Thymus (tissue), 11 donors: ENCODE results near the gene SLC12A6. TPM values are rescaled to one million over a fixed set of nuclear protein-coding genes. Genes with fewer than 3 reads are reported as not detected.

Source experiments
- DNase-seq, 9 donors: peaks; one replicate each; pipeline ENCODE4 v3.0.0-alpha.2; 2013; ENCODE audit warnings: low spot score in 9 of 9, low read depth in 6 of 9, missing footprints in 1 of 9
- H3K27ac ChIP-seq, 2 donors: one replicate each; pipeline ENCODE4 v1.5.1; 2013; ENCODE audit warnings: control low read depth in 1 of 2, low read depth in 1 of 2, low read length in 1 of 2, mild to moderate bottlenecking in 1 of 2, moderate library complexity in 1 of 2
- H3K27me3 ChIP-seq, 2 donors: one replicate each; pipeline ENCODE4 v1.5.1; 2013; ENCODE audit warnings: low read length in 1 of 2; ENCODE audit not compliant: control insufficient read depth in 2 of 2, insufficient read depth in 1 of 2
- H3K36me3 ChIP-seq, 2 donors: one replicate each; pipeline ENCODE4 v1.5.1; 2013; ENCODE audit warnings: low read length in 1 of 2, mild to moderate bottlenecking in 1 of 2, moderate library complexity in 1 of 2; ENCODE audit not compliant: control insufficient read depth in 2 of 2, insufficient read depth in 2 of 2
- H3K4me1 ChIP-seq, 2 donors: one replicate each; pipeline ENCODE4 v1.5.1; 2013; ENCODE audit warnings: low read length in 2 of 2; ENCODE audit not compliant: control insufficient read depth in 2 of 2, insufficient read depth in 2 of 2
- H3K4me3 ChIP-seq, 2 donors: one replicate each; pipeline ENCODE4 v1.5.1; 2013; ENCODE audit warnings: low read length in 2 of 2, control low read depth in 1 of 2, mild to moderate bottlenecking in 1 of 2
- H3K9me3 ChIP-seq, 2 donors: one replicate each; pipeline ENCODE4 v1.5.1; 2013; ENCODE audit warnings: low read length in 1 of 2, mild to moderate bottlenecking in 1 of 2; ENCODE audit not compliant: control insufficient read depth in 2 of 2, insufficient read depth in 1 of 2
- WGBS: extraction: QIAGEN DNeasy Blood & Tissue Kit; methylation state at CpG from one replicate; pipeline ENCODE4 v1.1.7; 2013; 5-methylcytosine and 5-hydroxymethylcytosine counted together
- polyA plus RNA-seq: library from polyadenylated mRNA; stranded (reverse); fragments of 200-250 nt; gene quantifications from one replicate; pipeline ENCODE4 v1.2.3, GENCODE V29; 2013
- total RNA-seq: library from RNA; stranded (reverse); fragments of 120-200 nt; gene quantifications from one replicate; pipeline ENCODE4 v1.2.4, GENCODE V29; 2013
- donor health status: healthy.

SLC12A6 gene
- total and polyA plus RNA-seq, 2 donors = 9.7 to 13.5 TPM

DNA sequence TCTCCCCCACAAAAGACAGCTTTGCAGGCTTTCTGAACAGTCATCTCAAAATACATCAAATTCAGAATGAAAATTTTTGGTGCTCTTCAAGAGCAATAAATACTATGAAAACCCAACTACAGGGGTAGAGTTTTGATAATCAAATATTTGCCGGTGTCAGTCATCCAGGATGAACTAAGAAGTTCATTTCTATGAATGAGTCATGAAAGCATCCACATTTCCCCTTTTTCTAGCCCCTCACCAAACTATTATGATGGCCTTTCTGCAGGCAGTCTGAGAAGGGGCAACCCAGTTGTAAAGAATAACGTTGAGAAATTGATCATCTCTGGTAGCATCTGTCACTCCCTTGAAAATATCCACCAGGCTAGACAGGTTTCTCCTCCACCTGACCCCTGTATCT is 32.5 kb upstream of the SLC12A6 start:
- H3K4me3 ChIP-seq = no peak overlapping the region
- H3K9me3 ChIP-seq = no peaks in the 10 kb centered on the region
- H3K36me3 ChIP-seq = no peaks in the 10 kb centered on the region
- H3K27me3 ChIP-seq = no peaks in the 10 kb centered on the region
- 91% methylated on average over 2 of the region's 2 CpGs for WGBS
- H3K4me1 ChIP-seq = peaks cover 11 to 19% of the 10 kb centered on the region in 2 donors
- DNase-seq = no peak
- no peak overlapping the region for H3K27ac ChIP-seq

DNA sequence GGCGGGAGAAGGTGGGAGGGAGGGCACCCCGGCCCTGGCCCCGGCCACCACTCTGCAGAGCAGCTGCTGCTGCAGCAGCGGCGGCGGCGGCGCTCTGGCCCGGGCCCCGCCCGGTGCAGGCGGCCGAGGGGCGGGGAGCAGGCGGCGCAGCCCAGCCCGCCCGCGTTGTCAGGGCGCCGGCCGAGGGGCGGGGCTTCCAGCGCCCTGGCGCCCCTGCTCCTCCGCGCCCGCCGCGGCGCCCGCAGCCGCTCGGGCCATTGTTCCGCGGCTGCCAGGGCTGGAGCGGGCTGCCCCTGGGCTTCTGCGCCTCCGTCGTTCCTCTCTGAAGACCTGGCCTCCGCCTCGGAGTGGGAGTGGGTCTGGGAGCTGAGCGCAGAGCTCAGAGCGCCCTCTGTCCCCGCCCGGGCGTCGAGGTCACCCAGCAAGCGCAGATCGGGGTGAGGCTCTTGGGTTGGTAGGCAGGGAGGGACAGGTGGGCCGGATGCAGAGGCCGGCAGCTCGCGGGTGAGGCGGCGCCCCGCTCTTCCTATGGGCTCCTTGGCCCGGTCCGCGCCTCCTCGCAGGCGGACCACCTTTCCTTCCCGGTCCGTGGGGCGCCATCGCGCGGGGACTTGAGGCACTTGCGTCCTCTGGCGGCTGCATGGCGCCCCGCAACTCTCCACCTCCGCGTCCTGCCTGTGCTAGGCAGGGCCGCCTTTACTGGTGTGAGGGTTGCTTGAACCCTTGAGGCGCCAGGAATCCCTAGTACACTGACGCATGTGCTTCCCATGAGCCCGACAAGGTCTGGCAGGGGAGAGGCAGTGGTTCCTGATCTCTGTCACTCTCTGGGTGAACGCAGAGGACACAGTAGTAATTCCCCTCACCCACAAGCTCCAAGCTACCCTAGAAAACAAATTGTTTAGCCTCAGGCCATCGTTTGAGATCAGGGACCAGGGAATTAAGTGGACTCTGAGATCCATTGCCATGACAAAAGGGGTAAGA is 29.8 kb upstream of the SLC12A6 start, which contains the start of gene LPCAT4:
Gene LPCAT4, minus strand, starts transcription at position 96 of the 981 bp plus-strand sequence. CDS start 96 bp downstream, outside the sequence.
- WGBS = under 1% methylated on average over 80 of the region's 80 CpGs
- DNase-seq = peak; percentile 66 to 95 (median 86)

DNA sequence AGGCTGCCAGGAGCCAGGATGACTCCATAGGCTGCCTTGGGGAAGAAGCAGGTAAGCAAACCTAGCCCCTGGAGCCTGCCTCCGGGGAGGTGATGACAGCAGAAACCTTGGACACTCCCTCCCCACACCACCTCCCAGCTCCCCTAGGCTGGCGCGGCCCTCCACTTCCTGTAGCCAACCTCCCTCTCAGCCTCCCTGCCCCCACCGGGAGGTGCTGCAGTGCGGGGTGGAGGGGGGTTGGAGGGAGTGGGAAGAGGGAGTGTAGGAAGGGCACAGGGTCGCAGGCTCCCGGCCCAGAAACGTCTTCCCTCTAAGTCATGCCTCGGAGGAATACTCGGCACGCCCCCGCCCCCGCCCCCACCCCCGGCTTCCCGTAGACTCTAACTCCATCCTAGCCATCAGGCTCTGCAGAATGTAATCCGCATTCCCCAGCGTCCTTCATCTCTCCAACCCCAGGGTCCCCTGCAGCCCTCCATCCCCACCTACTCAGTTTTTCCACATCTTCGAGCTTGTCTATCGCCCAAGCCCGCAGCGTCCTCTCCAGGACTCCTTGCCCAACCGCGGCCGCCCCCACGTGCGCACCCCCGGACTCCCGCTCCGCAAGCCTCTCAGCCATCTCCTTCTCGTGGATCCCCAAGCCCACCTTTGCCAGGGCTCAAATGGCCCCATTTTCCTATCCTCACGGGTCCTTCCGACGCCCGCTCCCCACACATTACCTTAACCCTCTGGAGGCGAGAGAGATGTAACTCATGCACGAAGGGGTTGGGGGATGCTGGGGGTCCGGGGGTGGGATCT is 28.9 kb upstream of the SLC12A6 start:
- peak in 5 of 9 donors; percentile 21 to 66 (median 48) for DNase-seq
- under 1% methylated on average over 37 of the region's 37 CpGs for WGBS
- H3K9me3 ChIP-seq = no peaks in the 10 kb centered on the region
- H3K27me3 ChIP-seq = no peaks in the 10 kb centered on the region
- peak overlapping the region in 1 of 2 donors; percentile 64 for H3K27ac ChIP-seq
- peaks cover 7 to 10% of the 10 kb centered on the region in 2 donors for H3K36me3 ChIP-seq
- peak overlapping the region; percentile 88 to 91 for H3K4me3 ChIP-seq
- H3K4me1 ChIP-seq = peaks cover 11 to 19% of the 10 kb centered on the region in 2 donors

More for the DNA sequence above, 29.8 kb upstream of the SLC12A6 start, which contains the start of gene LPCAT4:
- Histone ChIP-seq H3K9me3 (no peaks in the 10 kb centered on the region), H3K36me3 (peaks cover 6 to 7% of the 10 kb centered on the region in 2 donors), H3K27ac (peak within 1 kb of the TSS; percentile 93 to 97), H3K4me3 (peak within 1 kb of the TSS; percentile 88 to 91), H3K4me1 (peaks cover 11 to 19% of the 10 kb centered on the region in 2 donors), H3K27me3 (no peaks in the 10 kb centered on the region)

DNA sequence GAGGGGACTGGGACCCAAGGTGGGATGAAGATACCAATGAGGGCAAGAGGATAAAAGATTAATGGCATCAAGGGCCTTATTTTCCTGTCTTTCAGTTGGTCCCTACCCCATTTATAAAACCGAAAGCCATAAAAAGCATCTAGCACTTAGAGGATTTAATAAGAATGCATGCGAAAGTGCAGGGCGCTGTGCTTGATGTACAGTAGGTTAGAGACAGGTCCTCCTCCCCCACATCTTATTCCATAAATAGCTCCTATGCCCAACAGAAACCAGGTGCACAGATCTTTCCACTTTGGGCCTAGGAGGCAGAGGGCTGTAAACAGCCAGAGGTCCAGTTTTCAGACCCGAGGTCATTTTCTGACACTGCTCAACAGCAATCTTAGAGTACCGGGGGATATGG is 28.3 kb upstream of the SLC12A6 start:
- no peaks in the 10 kb centered on the region for H3K27me3 ChIP-seq
- H3K27ac ChIP-seq = no peak overlapping the region
- peaks cover 12 to 14% of the 10 kb centered on the region in 2 donors for H3K36me3 ChIP-seq
- peak overlapping the region; percentile 88 to 91 for H3K4me3 ChIP-seq
- no peak for DNase-seq
- peaks cover 11 to 19% of the 10 kb centered on the region in 2 donors for H3K4me1 ChIP-seq
- WGBS = 54% methylated on average over 5 of the region's 5 CpGs
- no peaks in the 10 kb centered on the region for H3K9me3 ChIP-seq

DNA sequence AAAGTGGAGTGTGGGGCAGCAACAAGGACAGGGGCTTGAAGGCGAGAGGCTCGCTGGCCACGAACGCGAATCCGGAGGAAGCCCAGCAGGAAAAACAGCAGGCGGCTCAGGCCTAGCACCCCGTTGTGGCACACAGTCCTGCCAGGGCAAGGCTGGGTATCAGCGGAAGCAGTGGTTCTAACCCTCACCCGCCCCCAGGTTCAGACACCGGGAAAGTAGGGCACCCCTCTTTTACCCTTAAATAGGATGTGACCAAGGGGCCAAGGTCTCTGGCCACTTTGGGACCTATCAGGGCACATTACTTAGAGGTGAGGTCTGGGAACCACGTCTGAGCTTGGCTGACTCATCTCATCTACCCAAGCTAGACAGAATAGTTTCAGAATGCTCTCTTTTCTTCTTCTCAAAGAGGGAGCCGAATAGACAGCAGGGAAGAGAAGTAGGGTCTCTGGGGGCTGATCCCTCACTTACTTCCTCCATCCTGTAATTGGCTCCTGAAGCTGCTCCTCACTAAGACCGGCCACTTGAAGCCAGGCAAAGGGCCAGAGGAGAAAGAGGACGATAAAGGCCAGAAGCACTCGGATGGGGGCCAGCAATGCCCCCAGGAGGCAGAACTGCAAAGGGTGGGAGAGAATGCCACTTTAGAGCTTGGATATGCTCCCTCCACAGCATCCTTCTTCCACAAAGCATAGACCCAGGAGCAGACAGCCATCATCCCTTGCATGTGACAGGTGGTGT is 27.7 kb upstream of the SLC12A6 start:
- H3K27me3 ChIP-seq = no peaks in the 10 kb centered on the region
- H3K4me1 ChIP-seq = peaks cover 11 to 19% of the 10 kb centered on the region in 2 donors
- peaks cover 16 to 18% of the 10 kb centered on the region in 2 donors for H3K36me3 ChIP-seq
- H3K9me3 ChIP-seq = no peaks in the 10 kb centered on the region
- no peak overlapping the region for H3K27ac ChIP-seq
- 95% methylated on average over 16 of the region's 16 CpGs for WGBS
- DNase-seq = peak in 1 of 9 donors; percentile 5
- H3K4me3 ChIP-seq = no peak overlapping the region

DNA sequence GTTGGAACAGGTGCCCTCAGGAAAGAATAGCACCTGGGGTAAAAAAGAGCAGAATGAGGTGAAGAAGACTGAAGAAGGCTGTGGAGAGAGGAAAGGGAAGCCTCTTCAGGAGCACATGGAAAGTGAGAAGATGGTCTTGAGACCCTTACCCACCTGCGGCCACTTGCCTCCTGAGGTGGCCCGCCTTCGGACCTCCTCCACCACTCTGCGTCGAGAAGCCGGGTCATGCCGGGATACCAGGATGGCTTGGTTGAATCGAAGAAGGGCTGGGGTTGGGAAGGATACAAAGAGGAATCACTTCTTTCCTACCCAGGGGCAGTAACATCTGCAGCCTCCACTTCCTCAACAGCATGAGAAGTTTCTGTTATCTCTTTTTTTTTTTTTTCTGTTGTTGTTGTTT is 26.5 kb upstream of the SLC12A6 start:
- Histone ChIP-seq H3K27me3 (no peaks in the 10 kb centered on the region), H3K4me1 (peaks cover 11 to 19% of the 10 kb centered on the region in 2 donors), H3K27ac (no peak overlapping the region), H3K9me3 (no peaks in the 10 kb centered on the region), H3K4me3 (no peak overlapping the region), H3K36me3 (peaks cover 26 to 27% of the 10 kb centered on the region in 2 donors)
- DNase-seq = no peak
- WGBS = 96% methylated on average over 8 of the region's 8 CpGs

DNA sequence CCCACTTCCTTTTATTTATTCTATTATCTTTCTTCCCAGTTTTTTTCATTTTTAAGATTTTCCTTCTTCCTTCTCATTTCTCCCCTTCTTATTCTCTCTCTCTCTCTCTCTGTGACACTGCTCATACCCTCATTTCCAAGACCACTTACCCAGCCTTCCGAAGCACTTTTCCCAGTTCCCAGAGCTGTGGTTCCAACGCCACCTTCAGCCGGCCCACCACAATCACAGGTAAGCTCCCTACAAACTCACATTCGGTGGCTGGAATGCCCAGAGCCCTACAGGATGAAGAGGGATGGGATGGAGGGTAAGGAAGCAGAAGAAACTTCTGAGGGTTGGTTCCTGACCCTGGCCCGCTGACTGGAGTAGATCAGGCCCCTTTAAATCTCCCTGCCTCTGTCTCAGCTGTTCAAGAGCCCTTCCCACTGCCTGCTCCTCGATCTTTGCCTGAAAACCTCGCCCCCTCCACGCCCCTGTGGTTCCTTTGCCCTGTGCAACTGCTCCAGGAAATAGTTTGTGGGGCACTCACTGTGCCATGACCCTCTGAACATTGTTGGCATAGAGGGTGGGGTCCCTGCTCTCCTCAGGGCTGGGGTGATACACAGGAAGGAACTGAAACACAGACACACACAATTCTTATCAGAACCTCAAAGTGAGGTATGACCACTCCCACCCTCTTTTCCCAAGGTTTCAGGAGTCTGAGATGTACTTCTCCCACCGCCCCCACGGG is 24.6 kb upstream of the SLC12A6 start:
- Histone ChIP-seq H3K27me3 (no peaks in the 10 kb centered on the region), H3K36me3 (peaks cover 36 to 43% of the 10 kb centered on the region in 2 donors)

DNA sequence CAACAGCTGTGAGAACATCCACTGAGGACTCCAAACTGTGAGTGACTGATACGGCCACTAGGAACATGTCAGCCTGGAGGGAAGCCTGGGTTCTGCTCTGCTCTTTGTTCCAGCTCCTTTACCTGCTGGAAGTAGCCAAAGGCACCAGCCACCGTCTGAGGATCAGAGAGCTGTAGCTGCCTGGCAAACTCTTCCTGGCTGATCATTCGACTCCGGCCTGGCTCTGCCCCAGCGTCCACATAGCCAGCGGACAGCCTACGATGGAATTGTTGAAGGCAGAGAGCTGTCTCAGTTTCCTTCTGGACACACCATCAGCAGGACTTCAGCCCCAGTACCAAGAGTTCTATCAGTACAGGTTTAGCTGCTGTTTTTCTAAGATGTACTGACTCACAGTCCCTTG is 23.7 kb upstream of the SLC12A6 start:
- 96% methylated on average over 7 of the region's 7 CpGs for WGBS
- Histone ChIP-seq H3K27me3 (no peaks in the 10 kb centered on the region), H3K4me1 (peaks cover 7 to 11% of the 10 kb centered on the region in 2 donors), H3K36me3 (peaks cover 36 to 50% of the 10 kb centered on the region in 2 donors), H3K9me3 (no peaks in the 10 kb centered on the region), H3K4me3 (no peak overlapping the region), H3K27ac (no peak overlapping the region)
- DNase-seq = no peak

More for the DNA sequence above, 24.6 kb upstream of the SLC12A6 start:
- H3K27ac ChIP-seq = no peak overlapping the region
- H3K9me3 ChIP-seq = no peaks in the 10 kb centered on the region
- no peak for DNase-seq
- peaks cover 7 to 11% of the 10 kb centered on the region in 2 donors for H3K4me1 ChIP-seq
- H3K4me3 ChIP-seq = no peak overlapping the region
- WGBS = 93% methylated on average over 10 of the region's 10 CpGs
